Osteocyte (in vitro differentiated cells): ENCODE measurements around the gene NAPA. TPM values are rescaled to one million over a fixed set of nuclear protein-coding genes. Genes with fewer than 3 reads are reported as not detected.

Experiments
- DNase-seq: peaks from one replicate; pipeline ENCODE4 v3.0.0; 2021; ENCODE audit warnings: mixed read lengths; ENCODE audit not compliant: unreplicated experiment; ENCODE audit errors: extremely low spot score
- H3K27ac Mint-ChIP-seq: one replicate; pipeline ENCODE4 v1.8.0; 2021; ENCODE audit warnings: mild to moderate bottlenecking, mixed read lengths; ENCODE audit not compliant: unreplicated experiment
- H3K27me3 Mint-ChIP-seq: one replicate; pipeline ENCODE4 v1.8.0; 2021; ENCODE audit warnings: mixed read lengths; ENCODE audit not compliant: unreplicated experiment
- H3K36me3 Mint-ChIP-seq: one replicate; pipeline ENCODE4 v1.8.0; 2021; ENCODE audit warnings: mixed read lengths; ENCODE audit not compliant: unreplicated experiment
- H3K4me1 Mint-ChIP-seq: one replicate; pipeline ENCODE4 v1.8.0; 2021; ENCODE audit warnings: mixed read lengths; ENCODE audit not compliant: unreplicated experiment
- H3K4me3 Mint-ChIP-seq: one replicate; pipeline ENCODE4 v1.8.0; 2021; ENCODE audit warnings: mild to moderate bottlenecking, moderate library complexity, mixed read lengths; ENCODE audit not compliant: unreplicated experiment
- H3K9me3 Mint-ChIP-seq: one replicate; pipeline ENCODE4 v1.8.0; 2021; ENCODE audit warnings: mixed read lengths; ENCODE audit not compliant: unreplicated experiment
- CTCF ChIP-seq: fragments of 200-600 bp; sonication (generic); IDR thresholded peaks from 2 replicates; pipeline ENCODE4 v1.5.0; 2021; ENCODE audit warnings: antibody characterized with exemption, mild to moderate bottlenecking, moderate library complexity
- total RNA-seq: library from RNA; stranded (reverse); gene quantifications from 2 replicates; pipeline ENCODE4 v1.2.1, GENCODE V29; 2021

The NAPA gene
- total RNA-seq, 1 donor from 2014 or later: 104 TPM

- Mint-ChIP-seq H3K36me3 (no peaks in the 10 kb centered on the region), H3K4me1 (peaks cover 23% of the 10 kb centered on the region), H3K4me3 (no peak overlapping the region), H3K27ac (no peak overlapping the region), H3K27me3 (peaks cover 9% of the 10 kb centered on the region), H3K9me3 (no peaks in the 10 kb centered on the region)
- no peak for DNase-seq
- no peak for TF ChIP-seq CTCF
Measured at GRCh38 chr19:47518139-47518538, 3.3 kb upstream of the NAPA start.

GRCh38 chr19:47514151-47514868, 553 bp downstream of the NAPA start:
- Mint-ChIP-seq H3K9me3 (no peaks in the 10 kb centered on the region), H3K36me3 (peaks cover 4% of the 10 kb centered on the region), H3K4me3 (peak overlapping the region; percentile 98), H3K4me1 (peaks cover 56% of the 10 kb centered on the region), H3K27ac (peak overlapping the region; percentile 98), H3K27me3 (no peaks in the 10 kb centered on the region)
- no peak for TF ChIP-seq CTCF
- no peak for DNase-seq

GRCh38 chr19:47512948-47513319, 1.9 kb downstream of the NAPA start:
- no peak for DNase-seq
- Mint-ChIP-seq H3K9me3 (no peaks in the 10 kb centered on the region), H3K27ac (peak overlapping the region; percentile 98), H3K27me3 (no peaks in the 10 kb centered on the region), H3K36me3 (peaks cover 4% of the 10 kb centered on the region), H3K4me3 (peak overlapping the region; percentile 98), H3K4me1 (peaks cover 56% of the 10 kb centered on the region)
- TF ChIP-seq CTCF: no peak

GRCh38 chr19:47512183-47512947, 2.5 kb downstream of the NAPA start:
- peak overlapping the region; percentile 98 for H3K4me3 Mint-ChIP-seq
- H3K4me1 Mint-ChIP-seq: peaks cover 56% of the 10 kb centered on the region
- H3K9me3 Mint-ChIP-seq: no peaks in the 10 kb centered on the region
- no peak for TF ChIP-seq CTCF
- DNase-seq: no peak
- H3K27me3 Mint-ChIP-seq: no peaks in the 10 kb centered on the region
- peaks cover 4% of the 10 kb centered on the region for H3K36me3 Mint-ChIP-seq
- H3K27ac Mint-ChIP-seq: peak overlapping the region; percentile 98

- no peak for DNase-seq
- H3K9me3 Mint-ChIP-seq: no peaks in the 10 kb centered on the region
- H3K4me3 Mint-ChIP-seq: no peak overlapping the region
- H3K36me3 Mint-ChIP-seq: peaks cover 5% of the 10 kb centered on the region
- H3K4me1 Mint-ChIP-seq: peaks cover 56% of the 10 kb centered on the region
- TF ChIP-seq CTCF: no peak
- no peaks in the 10 kb centered on the region for H3K27me3 Mint-ChIP-seq
- peak overlapping the region; percentile 45 for H3K27ac Mint-ChIP-seq
Measured at GRCh38 chr19:47511681-47512080, 3.2 kb downstream of the NAPA start.
